T-helper 9 cell (primary cell): ENCODE measurements around the gene NGFR.

ENCODE experiments used
- DNase-seq: peaks from one replicate; pipeline ENCODE4 v3.0.0-alpha.2; 2020

Gene NGFR

GRCh38 chr17:49518346-49519078, 23.4 kb downstream of the NGFR start:
- DNase-seq = no peak

GRCh38 chr17:49519781-49520180, 24.7 kb downstream of the NGFR start:
- no peak for DNase-seq

GRCh38 chr17:49520386-49521087, 25.4 kb downstream of the NGFR start:
- no peak for DNase-seq

- no peak for DNase-seq
Measured at GRCh38 chr17:49521088-49521450, 26.0 kb downstream of the NGFR start.

GRCh38 chr17:49521471-49522356, 26.6 kb downstream of the NGFR start:
- DNase-seq = no peak

- no peak for DNase-seq
Measured at GRCh38 chr17:49522357-49522890, 27.3 kb downstream of the NGFR start.

- no peak for DNase-seq
Measured at GRCh38 chr17:49523196-49523595, 28.1 kb downstream of the NGFR start.

- no peak for DNase-seq
Measured at GRCh38 chr17:49523706-49524472, 28.8 kb downstream of the NGFR start.

- no peak for DNase-seq
Measured at GRCh38 chr17:49524473-49525359, 29.6 kb downstream of the NGFR start.

- no peak for DNase-seq
Measured at GRCh38 chr17:49525831-49526741, 31.0 kb downstream of the NGFR start.

GRCh38 chr17:49527927-49528651, 33.0 kb downstream of the NGFR start:
- no peak for DNase-seq

GRCh38 chr17:49528966-49529365, 33.9 kb downstream of the NGFR start:
- DNase-seq = no peak

GRCh38 chr17:49530118-49530517, 35.0 kb downstream of the NGFR start:
- no peak for DNase-seq

GRCh38 chr17:49543860-49544259, 48.8 kb downstream of the NGFR start:
- DNase-seq = no peak

GRCh38 chr17:49545007-49545660, 50.0 kb downstream of the NGFR start:
- no peak for DNase-seq

GRCh38 chr17:49545806-49546545, 50.9 kb downstream of the NGFR start:
- DNase-seq = no peak

- DNase-seq = no peak
Measured at GRCh38 chr17:49546546-49547535, 51.7 kb downstream of the NGFR start.
